ENCODE data around the gene TEX29. TPM values are rescaled to one million over a fixed set of nuclear protein-coding genes. Genes with fewer than 3 reads are reported as not detected.

TEX29 gene
- total and polyA plus RNA-seq, 5 experiments from 2014 or later, result 0.96 to 0.99 TPM; not detected in 3

GRCh38 chr13:111341886-111342285 lies 21.4 kb downstream of the TEX29 start:
- no peaks in the 10 kb centered on the region for H3K4me1 Mint-ChIP-seq
- no peak for DNase-seq
- H3K36me3 Mint-ChIP-seq, result peaks cover 0 to 4% (median 2%) of the 10 kb centered on the region in 3 donors
- H3K9me3 Mint-ChIP-seq, result no peaks in the 10 kb centered on the region
- H3K27me3 Mint-ChIP-seq, result no peaks in the 10 kb centered on the region
- ATAC-seq, result no peak
- POLR2A ChIA-PET, result no interaction called here
- H3K27ac Mint-ChIP-seq, result no peak overlapping the region
- no peak overlapping the region for H3K4me3 Mint-ChIP-seq

DNA sequence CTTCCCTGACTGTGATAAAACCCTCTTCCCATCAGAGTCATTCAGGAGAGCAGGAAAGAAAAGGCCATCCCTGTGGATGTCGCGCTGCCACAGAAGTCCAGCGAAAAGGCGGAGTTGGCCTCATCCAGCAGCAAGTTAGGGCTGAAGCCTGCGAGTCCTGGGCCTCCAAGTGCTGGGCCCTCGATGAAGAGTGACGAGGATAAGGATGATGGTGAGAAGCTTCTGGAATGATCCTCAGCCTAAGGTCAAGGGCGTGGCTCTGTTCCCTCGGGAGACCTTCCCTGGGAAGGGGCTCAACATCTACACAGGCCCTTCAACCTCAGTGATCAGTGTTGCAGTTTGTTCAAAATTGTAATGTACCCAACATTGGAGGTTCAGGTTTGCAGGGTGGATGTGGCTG lies 22.3 kb downstream of the TEX29 start:
- ATAC-seq (no peak), DNase-seq (no peak)
- Mint-ChIP-seq H3K27ac (no peak overlapping the region), H3K36me3 (peaks cover 0 to 4% (median 0%) of the 10 kb centered on the region in 3 donors), H3K9me3 (no peaks in the 10 kb centered on the region), H3K4me3 (peak overlapping the region in 1 of 10 donors; percentile 62), H3K4me1 (no peaks in the 10 kb centered on the region), H3K27me3 (no peaks in the 10 kb centered on the region)
- POLR2A ChIA-PET, result no interaction called here

GRCh38 chr13:111343186-111343805 lies 22.9 kb downstream of the TEX29 start:
- Mint-ChIP-seq H3K9me3 (peaks cover 0 to under 1% (median 0%) of the 10 kb centered on the region in 9 donors), H3K4me1 (no peaks in the 10 kb centered on the region), H3K36me3 (peaks cover 0 to 6% (median 0%) of the 10 kb centered on the region in 3 donors), H3K4me3 (peak overlapping the region in 1 of 10 donors; percentile 62), H3K27me3 (no peaks in the 10 kb centered on the region), H3K27ac (peak overlapping the region in 1 of 10 donors; percentile 30)
- POLR2A ChIA-PET, result no interaction called here
- ATAC-seq (no peak), DNase-seq (peak in 1 of 10 donors; percentile 15)

- Mint-ChIP-seq H3K9me3 (peaks cover 0 to 2% (median 0%) of the 10 kb centered on the region in 9 donors), H3K4me1 (no peaks in the 10 kb centered on the region), H3K4me3 (no peak overlapping the region), H3K27me3 (no peaks in the 10 kb centered on the region), H3K27ac (peak overlapping the region in 1 of 10 donors; percentile 74), H3K36me3 (peaks cover 0 to 7% (median 0%) of the 10 kb centered on the region in 3 donors)
- POLR2A ChIA-PET, result no interaction called here
- DNase-seq (no peak), ATAC-seq (no peak)
These were observed 24.2 kb downstream of the TEX29 start for GRCh38 chr13:111344471-111345191.

GRCh38 chr13:111345682-111346081 lies 25.2 kb downstream of the TEX29 start:
- POLR2A ChIA-PET, result no interaction called here
- Mint-ChIP-seq H3K4me3 (no peak overlapping the region), H3K4me1 (no peaks in the 10 kb centered on the region), H3K27ac (peak overlapping the region in 4 of 10 donors; percentile 15 to 74 (median 64)), H3K27me3 (no peaks in the 10 kb centered on the region), H3K9me3 (peaks cover 0 to 2% (median 0%) of the 10 kb centered on the region in 9 donors), H3K36me3 (peaks cover 0 to 12% (median 0%) of the 10 kb centered on the region in 3 donors)
- no peak for ATAC-seq
- no peak for DNase-seq

- DNase-seq (no peak), ATAC-seq (no peak)
- no peaks in the 10 kb centered on the region for H3K27me3 Mint-ChIP-seq
- H3K4me3 Mint-ChIP-seq, result no peak overlapping the region
- POLR2A ChIA-PET, result no interaction called here
- no peaks in the 10 kb centered on the region for H3K4me1 Mint-ChIP-seq
- H3K9me3 Mint-ChIP-seq, result peaks cover 0 to 2% (median 0%) of the 10 kb centered on the region in 9 donors
- H3K36me3 Mint-ChIP-seq, result peaks cover 0 to 15% (median 0%) of the 10 kb centered on the region in 3 donors
- peak overlapping the region in 3 of 10 donors; percentile 60 to 74 (median 67) for H3K27ac Mint-ChIP-seq
These were observed 25.7 kb downstream of the TEX29 start for GRCh38 chr13:111346101-111346680.

- Mint-ChIP-seq H3K9me3 (peaks cover 0 to 12% (median 8%) of the 10 kb centered on the region in 9 donors), H3K4me3 (no peak overlapping the region), H3K36me3 (peaks cover 0 to 19% (median 5%) of the 10 kb centered on the region in 3 donors), H3K27me3 (no peaks in the 10 kb centered on the region), H3K27ac (peak overlapping the region in 1 of 10 donors; percentile 80), H3K4me1 (no peaks in the 10 kb centered on the region)
- POLR2A ChIA-PET, result no interaction called here
- ATAC-seq (no peak), DNase-seq (no peak)
These were observed 27.0 kb downstream of the TEX29 start for GRCh38 chr13:111347438-111347837.

GRCh38 chr13:111353508-111353907 lies 33.1 kb downstream of the TEX29 start:
- Mint-ChIP-seq H3K36me3 (peaks cover 0 to 15% (median 5%) of the 10 kb centered on the region in 3 donors), H3K27me3 (no peaks in the 10 kb centered on the region), H3K4me3 (no peak overlapping the region), H3K9me3 (peaks cover 0 to 20% (median 10%) of the 10 kb centered on the region in 9 donors), H3K4me1 (peaks cover 3 to 14% (median 8%) of the 10 kb centered on the region in 4 donors), H3K27ac (no peak overlapping the region)
- ATAC-seq (no peak), DNase-seq (no peak)
- POLR2A ChIA-PET, result no interaction called here

GRCh38 chr13:111354789-111355188 lies 34.3 kb downstream of the TEX29 start:
- Mint-ChIP-seq H3K36me3 (peaks cover 0 to 14% (median 5%) of the 10 kb centered on the region in 3 donors), H3K4me1 (peaks cover 3 to 14% (median 8%) of the 10 kb centered on the region in 4 donors), H3K27me3 (no peaks in the 10 kb centered on the region), H3K27ac (peak overlapping the region in 5 of 10 donors; percentile 13 to 74 (median 53)), H3K9me3 (peaks cover 0 to 20% (median 10%) of the 10 kb centered on the region in 9 donors), H3K4me3 (peak overlapping the region in 4 of 10 donors; percentile 19 to 75 (median 38))
- POLR2A ChIA-PET, result no interaction called here
- ATAC-seq, result no peak
- peak in 1 of 10 donors; percentile 17 for DNase-seq

GRCh38 chr13:111356795-111357194 lies 36.4 kb downstream of the TEX29 start:
- H3K27ac Mint-ChIP-seq, result no peak overlapping the region
- POLR2A ChIA-PET, result no interaction called here
- ATAC-seq, result no peak
- peaks cover 4 to 14% (median 8%) of the 10 kb centered on the region in 4 donors for H3K4me1 Mint-ChIP-seq
- H3K36me3 Mint-ChIP-seq, result peaks cover 0 to 7% (median 5%) of the 10 kb centered on the region in 3 donors
- no peak overlapping the region for H3K4me3 Mint-ChIP-seq
- H3K9me3 Mint-ChIP-seq, result peaks cover 0 to 13% (median 8%) of the 10 kb centered on the region in 9 donors
- H3K27me3 Mint-ChIP-seq, result no peaks in the 10 kb centered on the region
- DNase-seq, result no peak

- ATAC-seq (no peak), DNase-seq (no peak)
- Mint-ChIP-seq H3K36me3 (no peaks in the 10 kb centered on the region), H3K4me1 (peaks cover 6 to 13% (median 8%) of the 10 kb centered on the region in 4 donors), H3K27ac (no peak overlapping the region), H3K4me3 (no peak overlapping the region), H3K9me3 (no peaks in the 10 kb centered on the region), H3K27me3 (peaks cover 0 to 9% (median 7%) of the 10 kb centered on the region in 5 donors)
- POLR2A ChIA-PET, result no interaction called here
These were observed 38.9 kb downstream of the TEX29 start for GRCh38 chr13:111359237-111359915.

- H3K27me3 Mint-ChIP-seq, result peaks cover 0 to 9% (median 7%) of the 10 kb centered on the region in 5 donors
- POLR2A ChIA-PET, result no interaction called here
- H3K4me3 Mint-ChIP-seq, result no peak overlapping the region
- no peak overlapping the region for H3K27ac Mint-ChIP-seq
- ATAC-seq, result no peak
- peaks cover 2 to 8% (median 3%) of the 10 kb centered on the region in 4 donors for H3K4me1 Mint-ChIP-seq
- H3K9me3 Mint-ChIP-seq, result no peaks in the 10 kb centered on the region
- H3K36me3 Mint-ChIP-seq, result no peaks in the 10 kb centered on the region
- no peak for DNase-seq
These were observed 39.5 kb downstream of the TEX29 start for GRCh38 chr13:111359930-111360329.

Data from naive thymus-derived CD8-positive, alpha-beta T cell (primary cell).